HPDE6-E6E7 (cell line): ENCODE results near the gene ERG.

Experiments used
- DNase-seq: peaks from one replicate; pipeline ENCODE4 v3.0.0; 2011; ENCODE audit warnings: missing footprints; ENCODE audit errors: extremely low spot score

Gene ERG

GRCh38 chr21:38333301-38334272 is 164.7 kb downstream of the ERG start:
- no peak for DNase-seq

DNA sequence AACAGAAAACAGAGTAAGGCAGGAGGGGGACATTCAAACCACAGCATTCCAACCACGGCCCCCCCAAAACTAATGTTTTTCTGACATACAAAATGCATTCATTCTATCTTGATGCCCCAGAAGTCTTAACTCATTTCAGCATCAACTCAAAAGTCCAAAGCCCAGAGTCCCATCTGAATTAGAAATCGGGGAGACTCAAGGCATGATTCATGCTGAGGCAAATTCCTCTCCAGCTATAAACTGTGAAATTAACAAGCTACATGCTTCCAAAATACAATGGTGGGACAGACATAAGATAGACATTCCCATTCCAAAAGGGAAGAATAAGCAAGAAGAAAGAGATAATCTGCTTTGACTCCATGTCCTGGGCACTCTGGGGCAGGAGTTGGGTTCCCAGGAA is 167.6 kb downstream of the ERG start:
- DNase-seq: no peak
